HEK293T (cell line): ENCODE data around the gene ADCY9.

ENCODE experiments used
- ELF4 ChIP-seq: fragments of 450-650 bp; IDR thresholded peaks from 2 replicates; pipeline ENCODE4 v1.6.1; 2017; ENCODE audit warnings: antibody characterized with exemption
- FOXK2 ChIP-seq: fragments of 450-650 bp; IDR thresholded peaks from 2 replicates; pipeline ENCODE4 v1.6.1; 2016; ENCODE audit warnings: mild to moderate bottlenecking

DNA sequence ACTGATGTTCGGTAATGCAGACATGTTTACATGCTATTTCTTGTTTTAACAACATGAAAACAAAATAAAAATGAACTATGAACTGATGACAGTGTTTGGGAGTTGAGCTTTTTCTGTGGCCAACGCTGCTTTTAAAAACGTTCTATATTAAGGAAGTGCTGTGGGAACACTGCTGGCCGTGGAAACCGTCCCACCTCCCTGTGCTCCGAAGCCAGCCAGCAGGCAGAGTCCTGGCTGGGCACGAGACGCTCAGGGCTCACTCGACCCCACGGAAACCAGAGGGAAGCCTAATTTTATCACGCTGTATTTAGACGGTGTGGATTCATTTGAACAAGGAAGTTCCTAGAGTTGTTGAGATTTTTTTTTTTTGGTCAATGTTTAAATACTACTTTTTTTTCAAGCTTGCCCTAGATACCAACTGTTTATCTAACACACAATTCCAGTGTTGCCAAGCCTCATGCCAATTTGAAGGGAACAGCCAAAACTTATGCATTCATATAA is 25.8 kb downstream of the ADCY9 start:
- TF ChIP-seq FOXK2 (no peak), ELF4 (no peak)
